Duodenal mucosa (tissue), 2 donors: Measurements from ENCODE around the gene QRFP.

Experiments used
- H3K27ac ChIP-seq: one replicate; pipeline ENCODE4 v1.7.0; 2013; ENCODE audit warnings: low read depth, low read length
- H3K27me3 ChIP-seq, 2 donors: one replicate each; pipeline ENCODE4 v1.7.0; 2013; ENCODE audit warnings: low read length in 2 of 2, control low read depth in 1 of 2; ENCODE audit not compliant: insufficient read depth in 2 of 2, control insufficient read depth in 1 of 2
- H3K36me3 ChIP-seq, 2 donors: one replicate each; pipeline ENCODE4 v1.7.0; 2013; ENCODE audit warnings: low read length in 2 of 2, control low read depth in 1 of 2; ENCODE audit not compliant: insufficient read depth in 2 of 2, control insufficient read depth in 1 of 2
- H3K4me1 ChIP-seq, 2 donors: one replicate each; pipeline ENCODE4 v1.7.0; 2013; ENCODE audit warnings: low read length in 2 of 2, control low read depth in 1 of 2; ENCODE audit not compliant: insufficient read depth in 2 of 2, control insufficient read depth in 1 of 2
- H3K4me3 ChIP-seq, 2 donors: one replicate each; pipeline ENCODE4 v1.7.0; 2013; ENCODE audit warnings: low read length in 2 of 2, low read depth in 1 of 2
- H3K9ac ChIP-seq, 2 donors: one replicate each; pipeline ENCODE4 v1.7.0; 2013; ENCODE audit warnings: low read length in 2 of 2, low read depth in 1 of 2
- H3K9me3 ChIP-seq, 2 donors: one replicate each; pipeline ENCODE4 v1.7.0; 2013; ENCODE audit warnings: low read length in 2 of 2, control low read depth in 1 of 2; ENCODE audit not compliant: control insufficient read depth in 1 of 2

QRFP gene, protein sequence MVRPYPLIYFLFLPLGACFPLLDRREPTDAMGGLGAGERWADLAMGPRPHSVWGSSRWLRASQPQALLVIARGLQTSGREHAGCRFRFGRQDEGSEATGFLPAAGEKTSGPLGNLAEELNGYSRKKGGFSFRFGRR

DNA sequence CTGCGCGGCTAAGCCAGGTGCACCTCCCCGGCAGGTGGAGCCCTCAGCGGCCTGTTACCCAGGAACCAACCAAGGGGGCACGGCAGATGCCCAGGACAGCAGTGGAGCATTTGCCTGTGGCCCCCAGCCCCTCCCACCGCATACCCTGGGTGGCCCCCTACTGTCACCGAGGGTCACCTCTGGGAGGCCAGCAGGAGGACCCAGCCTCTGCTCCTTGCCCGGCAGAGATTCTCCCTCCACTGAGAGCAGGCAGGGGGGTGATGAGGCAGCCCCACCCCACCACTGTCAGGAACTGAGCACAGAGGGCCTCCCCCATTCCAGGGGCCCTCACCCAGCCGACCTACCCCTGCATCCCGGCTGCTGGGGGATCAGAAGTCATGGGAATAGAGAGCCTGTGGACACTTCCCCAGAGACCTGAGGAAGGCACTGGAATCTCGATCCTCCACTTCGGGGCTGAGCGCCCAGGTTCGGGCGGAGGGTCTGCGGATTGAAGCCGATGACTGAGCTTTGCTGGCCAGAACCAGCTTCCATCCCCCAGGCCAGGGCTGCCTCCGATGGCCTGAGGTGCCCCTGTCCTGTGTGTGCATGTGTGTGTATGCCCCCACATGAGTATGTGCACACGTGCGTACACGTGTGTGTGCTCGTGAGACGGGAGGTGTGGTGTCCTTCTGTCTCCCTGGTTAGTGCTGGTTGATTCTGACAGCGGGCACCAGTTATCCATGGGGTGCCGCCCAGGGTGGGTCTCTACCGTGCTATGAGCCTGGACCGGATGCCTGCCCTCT is at the start of gene QRFP:
Gene QRFP, minus strand, starts transcription at position 580 of the 782 bp plus-strand sequence. CDS start 2,974 bp downstream, outside the sequence.
- Histone ChIP-seq H3K4me3 (no peak within 1 kb of the TSS), H3K9ac (no peak within 1 kb of the TSS), H3K27ac (no peak within 1 kb of the TSS), H3K36me3 (peaks cover 0 to 17% of the 10 kb centered on the region in 2 donors), H3K4me1 (peaks cover 7 to 33% of the 10 kb centered on the region in 2 donors), H3K27me3 (peaks cover 4 to 21% of the 10 kb centered on the region in 2 donors), H3K9me3 (no peaks in the 10 kb centered on the region)

DNA sequence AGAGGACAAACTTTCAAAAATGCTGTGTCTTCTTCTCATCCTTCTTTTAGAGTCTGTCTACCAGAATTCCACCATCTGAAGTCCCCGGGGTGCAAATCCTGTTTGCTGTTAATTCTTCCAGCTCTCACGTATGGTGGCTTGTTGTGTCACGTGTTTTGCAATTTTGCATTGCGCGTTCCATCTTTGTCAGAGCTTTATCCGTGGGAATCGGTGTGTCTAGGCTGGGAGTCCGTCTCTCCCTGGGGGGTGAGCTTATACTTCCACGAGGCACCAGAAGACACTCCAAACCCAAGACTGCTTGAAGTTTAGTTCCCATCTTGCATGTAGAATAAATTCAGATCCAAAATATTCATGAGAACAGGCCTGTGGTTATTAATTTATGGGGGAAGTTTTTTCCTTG is 48.6 kb upstream of the QRFP start:
- Histone ChIP-seq H3K9ac (no peak overlapping the region), H3K4me1 (peaks cover 9 to 23% of the 10 kb centered on the region in 2 donors), H3K36me3 (no peaks in the 10 kb centered on the region), H3K4me3 (no peak overlapping the region), H3K27me3 (peaks cover 8 to 17% of the 10 kb centered on the region in 2 donors), H3K9me3 (peaks cover 0 to 6% of the 10 kb centered on the region in 2 donors), H3K27ac (no peak overlapping the region)

DNA sequence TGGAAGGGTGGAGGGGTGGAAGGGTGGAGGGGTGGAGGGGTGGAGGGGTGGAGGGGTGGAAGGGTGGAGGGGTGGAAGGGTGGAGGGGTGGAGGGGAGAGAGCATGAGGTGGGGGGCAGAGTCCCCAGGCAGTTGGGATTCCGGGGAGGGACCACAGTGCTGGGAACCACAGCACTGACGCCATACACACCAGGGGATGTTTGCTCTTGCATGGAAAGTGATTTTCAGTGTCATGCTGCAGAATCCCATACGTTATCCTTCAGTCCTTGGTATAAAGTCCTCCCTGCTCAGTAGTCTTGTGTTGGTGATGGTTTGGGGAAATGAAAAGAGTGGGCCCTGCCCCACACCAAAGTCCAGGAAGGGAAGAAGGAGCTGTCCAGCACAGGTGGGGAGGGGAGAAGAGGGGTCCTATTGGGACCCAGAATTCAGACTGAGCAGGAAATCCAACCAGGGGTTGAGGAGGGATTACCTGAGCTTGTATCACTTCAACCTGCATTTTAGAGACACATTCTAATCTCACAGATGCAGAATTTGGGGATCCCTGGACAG is 48.0 kb upstream of the QRFP start:
- H3K4me1 ChIP-seq, result peaks cover 9 to 24% of the 10 kb centered on the region in 2 donors
- no peak overlapping the region for H3K4me3 ChIP-seq
- peaks cover 0 to 2% of the 10 kb centered on the region in 2 donors for H3K9me3 ChIP-seq
- peaks cover 8 to 19% of the 10 kb centered on the region in 2 donors for H3K27me3 ChIP-seq
- no peak overlapping the region for H3K9ac ChIP-seq
- H3K27ac ChIP-seq, result no peak overlapping the region
- no peaks in the 10 kb centered on the region for H3K36me3 ChIP-seq

DNA sequence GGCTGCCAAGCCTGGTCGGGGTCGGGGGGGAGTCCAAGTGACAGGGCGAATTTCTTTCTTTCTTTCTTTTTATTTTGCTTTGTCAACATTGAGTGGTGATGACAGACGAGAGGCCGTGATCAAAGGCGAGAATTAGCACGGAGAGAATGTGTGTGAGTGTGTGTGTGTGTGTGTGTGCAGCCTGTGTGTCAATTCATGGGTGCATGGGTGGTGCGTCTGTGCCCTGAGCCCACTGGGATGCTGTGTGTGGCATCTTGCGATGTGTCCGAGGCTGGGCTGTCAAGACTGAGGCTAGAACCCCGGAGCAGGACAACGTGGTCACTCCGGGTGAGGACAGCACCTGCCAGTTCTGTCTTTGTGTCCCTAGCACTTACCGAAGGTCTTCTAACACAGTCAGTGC is 47.2 kb upstream of the QRFP start:
- Histone ChIP-seq H3K9me3 (no peaks in the 10 kb centered on the region), H3K9ac (no peak overlapping the region), H3K4me3 (no peak overlapping the region), H3K27ac (no peak overlapping the region), H3K36me3 (no peaks in the 10 kb centered on the region), H3K27me3 (peaks cover 8 to 19% of the 10 kb centered on the region in 2 donors), H3K4me1 (peaks cover 6 to 24% of the 10 kb centered on the region in 2 donors)

DNA sequence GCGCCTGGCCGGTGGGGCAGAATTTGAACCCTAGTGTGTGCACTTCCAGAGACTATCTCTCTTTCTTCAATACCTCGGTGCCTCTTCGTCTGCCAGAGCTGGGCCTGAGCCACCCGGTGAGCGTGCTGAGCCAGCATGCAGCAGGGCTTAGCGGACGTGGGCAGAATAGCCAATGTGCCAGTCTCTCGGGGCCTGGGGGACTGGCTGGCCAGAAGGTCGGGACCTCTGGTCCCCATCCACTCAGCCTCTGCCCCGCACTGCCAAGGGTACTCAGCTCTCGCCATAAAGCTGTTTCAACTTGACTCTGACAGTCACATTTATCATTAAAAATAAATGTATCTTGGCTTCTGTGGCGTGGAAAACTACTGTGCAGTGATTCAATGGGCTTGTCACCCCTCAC is 46.6 kb upstream of the QRFP start:
- Histone ChIP-seq H3K9me3 (no peaks in the 10 kb centered on the region), H3K36me3 (no peaks in the 10 kb centered on the region), H3K4me1 (peaks cover 5 to 24% of the 10 kb centered on the region in 2 donors), H3K27ac (no peak overlapping the region), H3K27me3 (peaks cover 9 to 21% of the 10 kb centered on the region in 2 donors), H3K9ac (no peak overlapping the region), H3K4me3 (no peak overlapping the region)

DNA sequence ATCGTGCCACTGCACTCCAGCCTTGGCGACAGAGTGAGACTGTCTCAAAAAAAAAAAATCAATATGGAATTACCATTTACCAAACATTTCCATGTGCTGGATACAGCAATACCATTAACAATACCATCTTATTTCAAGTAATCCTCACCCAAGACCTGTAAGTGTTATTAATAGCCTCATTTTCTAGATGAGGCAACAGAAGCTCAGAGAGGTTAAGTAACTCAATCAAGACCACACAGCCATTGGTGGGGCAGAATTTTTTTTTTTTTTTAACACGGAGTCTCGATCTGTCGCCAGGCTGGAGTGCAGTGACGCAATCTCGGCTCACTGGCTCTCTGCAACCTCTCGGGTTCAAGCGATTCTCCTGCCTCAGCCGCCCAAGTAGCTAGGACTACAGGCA is 46.1 kb upstream of the QRFP start:
- no peak overlapping the region for H3K4me3 ChIP-seq
- no peak overlapping the region for H3K27ac ChIP-seq
- H3K36me3 ChIP-seq, result no peaks in the 10 kb centered on the region
- peaks cover 14 to 26% of the 10 kb centered on the region in 2 donors for H3K27me3 ChIP-seq
- no peaks in the 10 kb centered on the region for H3K9me3 ChIP-seq
- H3K9ac ChIP-seq, result no peak overlapping the region
- H3K4me1 ChIP-seq, result peaks cover 5 to 24% of the 10 kb centered on the region in 2 donors

DNA sequence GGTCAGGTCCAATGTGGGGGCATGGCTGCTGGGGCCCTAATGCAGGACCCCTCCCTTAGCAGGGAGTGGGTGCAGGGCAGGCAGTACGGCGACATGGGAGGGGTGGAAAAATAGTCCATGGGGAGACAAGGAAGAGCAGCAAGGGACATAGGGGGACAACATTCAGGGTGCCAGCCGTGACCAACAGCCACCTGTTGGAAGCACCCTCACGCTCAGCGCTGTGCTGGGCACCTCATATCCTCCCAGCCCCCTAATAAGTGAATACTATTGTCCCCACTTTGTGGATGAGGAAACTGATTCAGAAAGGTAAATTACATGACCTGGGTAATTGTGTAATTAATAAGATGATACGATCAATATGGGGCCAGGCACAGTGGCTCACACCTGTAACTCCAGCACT is 45.5 kb upstream of the QRFP start:
- Histone ChIP-seq H3K4me1 (peaks cover 5 to 20% of the 10 kb centered on the region in 2 donors), H3K27me3 (peaks cover 20 to 32% of the 10 kb centered on the region in 2 donors), H3K36me3 (no peaks in the 10 kb centered on the region), H3K9ac (no peak overlapping the region), H3K9me3 (no peaks in the 10 kb centered on the region), H3K27ac (no peak overlapping the region), H3K4me3 (no peak overlapping the region)

DNA sequence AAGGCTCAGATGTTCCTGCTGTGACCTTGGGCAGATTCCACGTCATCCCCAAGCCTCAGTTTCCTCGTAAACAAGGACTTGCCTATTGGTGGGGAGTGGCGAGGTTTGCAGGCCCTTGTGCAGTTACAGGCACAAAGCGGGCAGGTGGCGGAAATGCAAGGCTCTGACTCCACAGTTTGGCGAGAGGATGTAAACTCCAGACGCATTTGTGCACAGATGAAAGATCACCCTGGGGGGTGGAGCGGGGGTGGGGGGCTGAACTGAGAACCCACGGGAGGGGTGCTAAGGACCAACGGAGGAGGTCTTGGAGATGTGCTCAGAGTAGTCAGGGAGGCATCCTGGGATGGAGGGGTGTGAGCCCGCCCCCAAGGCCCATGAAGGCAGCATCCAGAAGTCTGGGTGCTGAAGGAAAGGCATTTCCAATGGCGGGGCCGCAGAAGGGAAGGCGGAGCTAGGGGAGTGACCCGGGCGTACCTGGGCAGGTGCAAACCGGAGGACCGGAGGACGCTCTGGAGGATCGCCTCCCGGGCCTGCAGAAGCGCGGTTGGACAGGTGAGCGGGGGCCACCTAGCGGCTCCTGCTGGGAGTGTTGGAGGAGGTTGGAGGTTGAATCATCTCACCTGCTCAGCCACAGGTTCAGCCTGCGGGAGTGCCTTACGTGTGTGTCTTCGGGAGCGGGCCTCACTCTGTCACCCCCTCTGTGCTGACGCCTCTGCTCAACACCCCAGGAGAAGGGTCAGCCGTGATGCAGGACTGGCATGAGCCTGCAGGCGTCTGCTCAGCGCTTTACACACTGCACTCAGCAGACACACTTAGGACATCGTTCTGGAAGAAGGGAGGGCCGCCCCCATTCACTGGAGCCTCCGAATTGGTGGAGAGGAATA is 44.3 kb upstream of the QRFP start:
- no peaks in the 10 kb centered on the region for H3K36me3 ChIP-seq
- no peaks in the 10 kb centered on the region for H3K9me3 ChIP-seq
- H3K4me1 ChIP-seq, result peaks cover 14 to 18% of the 10 kb centered on the region in 2 donors
- no peak overlapping the region for H3K4me3 ChIP-seq
- peaks cover 32 to 42% of the 10 kb centered on the region in 2 donors for H3K27me3 ChIP-seq
- H3K27ac ChIP-seq, result no peak overlapping the region
- no peak overlapping the region for H3K9ac ChIP-seq

DNA sequence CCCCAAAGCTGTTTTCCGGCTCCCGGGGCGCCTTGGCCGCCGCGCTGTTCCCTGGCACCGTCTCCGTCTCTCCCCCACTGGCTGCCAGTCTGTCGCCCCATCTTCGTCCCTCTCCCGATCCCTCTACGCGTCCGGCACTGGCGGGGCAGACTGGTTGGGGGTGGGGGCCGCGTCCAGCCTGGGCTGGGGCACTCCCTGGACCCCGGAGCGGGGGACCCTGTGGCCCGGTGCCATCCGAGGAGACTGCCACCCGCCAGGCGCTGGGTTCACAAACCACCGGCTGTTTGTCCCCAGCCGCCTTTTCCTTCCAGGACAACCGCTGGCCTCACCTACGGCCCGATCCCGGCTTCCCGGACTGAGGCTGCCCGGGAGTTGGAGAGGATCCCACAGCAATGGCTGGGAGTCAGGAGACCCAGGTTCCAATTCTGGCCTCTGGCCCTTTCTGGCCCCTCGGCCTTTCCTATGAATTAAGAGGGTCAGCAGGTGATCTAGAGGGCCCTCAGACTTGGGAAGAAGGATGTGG is 43.5 kb upstream of the QRFP start:
- H3K9ac ChIP-seq, result no peak overlapping the region
- peaks cover 38 to 47% of the 10 kb centered on the region in 2 donors for H3K27me3 ChIP-seq
- H3K4me3 ChIP-seq, result no peak overlapping the region
- H3K27ac ChIP-seq, result no peak overlapping the region
- H3K9me3 ChIP-seq, result no peaks in the 10 kb centered on the region
- no peaks in the 10 kb centered on the region for H3K36me3 ChIP-seq
- peaks cover 18 to 20% of the 10 kb centered on the region in 2 donors for H3K4me1 ChIP-seq
